ENCODE results near the gene TAX1BP3.
A peak's percentile ranks its signal among the peaks of the same experiment; 100 is the strongest.

TAX1BP3 gene

DNA sequence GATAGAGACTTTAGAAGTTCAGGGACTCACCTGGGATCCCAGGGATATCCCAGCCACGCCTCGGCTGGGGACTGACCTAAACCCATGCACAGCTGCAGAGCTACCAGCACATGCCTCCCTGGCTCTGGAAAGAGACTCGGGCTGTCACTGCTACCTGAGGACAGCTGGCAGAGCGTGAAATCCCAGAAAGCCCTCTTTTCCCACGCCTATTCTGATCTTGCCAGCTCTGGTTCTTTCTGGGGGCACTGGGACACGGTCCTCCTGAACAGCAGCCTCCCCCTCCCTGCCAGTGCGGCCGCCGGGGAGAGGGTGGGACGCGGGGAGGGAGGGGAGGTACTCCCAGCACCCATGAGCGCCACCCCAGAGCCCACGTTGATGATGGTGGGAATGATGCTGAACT is 16.8 kb upstream of the TAX1BP3 start:
- DNase-seq: no peak

DNA sequence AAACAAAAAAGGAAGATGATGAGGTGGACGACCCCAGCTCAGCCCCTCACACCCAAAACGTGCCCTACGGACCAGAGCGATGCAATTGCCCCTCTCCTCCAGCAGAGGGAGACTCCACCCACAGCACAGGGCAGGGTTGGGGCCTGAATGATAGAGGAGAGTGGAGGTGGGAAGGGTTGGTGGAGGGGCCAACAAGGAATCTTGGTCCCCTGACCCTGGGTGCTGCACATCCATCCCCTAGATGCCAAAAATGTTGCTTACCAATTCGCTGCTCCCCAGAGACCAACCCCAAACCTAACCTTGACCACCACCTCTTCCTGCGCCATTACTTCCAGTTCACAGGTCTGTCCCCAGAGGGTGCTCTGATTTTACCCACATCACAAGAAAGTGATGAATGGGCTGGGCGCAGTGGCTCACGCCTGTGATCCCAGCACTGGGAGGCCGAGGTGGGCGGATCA is 14.7 kb upstream of the TAX1BP3 start:
- DNase-seq: peak; percentile 56

DNA sequence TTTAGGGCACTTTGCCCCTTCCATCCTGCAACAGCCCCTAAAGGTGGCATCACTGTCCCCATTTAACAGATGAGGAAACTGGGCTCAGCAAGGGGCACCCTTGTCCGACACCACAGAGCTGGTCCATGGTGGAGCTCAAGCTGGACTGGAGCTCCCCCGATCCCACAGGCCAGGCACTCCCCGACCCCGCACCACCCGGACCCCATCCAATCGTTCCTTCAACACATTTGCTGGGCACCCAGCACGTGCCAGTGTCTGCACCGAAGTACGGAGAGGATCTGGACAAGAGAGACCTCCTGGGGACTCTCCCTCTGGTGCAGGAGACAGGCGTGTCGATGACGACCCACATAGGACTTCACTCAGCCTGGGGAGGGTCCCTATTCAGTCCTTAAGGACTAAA is 13.7 kb upstream of the TAX1BP3 start:
- DNase-seq: no peak

DNA sequence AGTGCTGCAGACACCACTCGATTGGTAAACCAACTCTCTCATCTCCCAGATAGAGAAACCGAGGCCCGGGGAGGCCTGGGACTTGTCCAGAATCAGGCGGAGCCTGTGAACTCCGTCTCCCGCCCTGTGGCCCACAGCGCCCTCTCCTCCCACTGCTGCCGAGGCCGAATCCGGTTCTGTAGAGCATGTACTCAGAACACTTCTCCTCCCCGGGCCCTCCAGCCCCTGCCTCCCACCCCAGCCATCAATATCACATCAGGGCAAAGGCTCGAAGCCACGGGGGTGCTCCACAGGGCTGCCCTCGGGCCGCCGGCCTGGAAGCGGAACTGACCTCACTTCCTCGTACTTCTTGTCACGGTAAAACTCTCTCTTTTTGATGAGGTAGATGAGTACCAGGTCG is 13.2 kb upstream of the TAX1BP3 start:
- DNase-seq: no peak

DNA sequence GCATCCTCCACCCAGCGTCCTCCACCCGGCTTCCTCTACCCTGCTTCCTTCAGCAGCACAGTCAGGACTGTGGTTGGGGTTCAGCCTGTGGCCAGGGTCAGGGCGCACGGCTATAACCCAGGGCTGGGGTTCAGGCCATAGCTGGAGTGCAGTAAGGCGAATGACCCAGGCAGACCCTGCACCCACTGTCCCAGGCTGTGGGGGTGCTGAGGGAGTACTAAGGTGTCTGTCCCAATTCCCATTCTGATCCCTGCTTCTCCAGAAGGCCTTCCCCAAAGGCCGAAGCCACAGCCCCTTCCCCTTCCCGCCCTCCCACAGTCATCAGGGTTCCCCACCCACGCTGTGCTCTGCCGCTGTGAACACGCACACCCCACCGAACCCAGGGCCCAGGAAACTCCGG is 12.7 kb upstream of the TAX1BP3 start:
- DNase-seq: no peak

DNA sequence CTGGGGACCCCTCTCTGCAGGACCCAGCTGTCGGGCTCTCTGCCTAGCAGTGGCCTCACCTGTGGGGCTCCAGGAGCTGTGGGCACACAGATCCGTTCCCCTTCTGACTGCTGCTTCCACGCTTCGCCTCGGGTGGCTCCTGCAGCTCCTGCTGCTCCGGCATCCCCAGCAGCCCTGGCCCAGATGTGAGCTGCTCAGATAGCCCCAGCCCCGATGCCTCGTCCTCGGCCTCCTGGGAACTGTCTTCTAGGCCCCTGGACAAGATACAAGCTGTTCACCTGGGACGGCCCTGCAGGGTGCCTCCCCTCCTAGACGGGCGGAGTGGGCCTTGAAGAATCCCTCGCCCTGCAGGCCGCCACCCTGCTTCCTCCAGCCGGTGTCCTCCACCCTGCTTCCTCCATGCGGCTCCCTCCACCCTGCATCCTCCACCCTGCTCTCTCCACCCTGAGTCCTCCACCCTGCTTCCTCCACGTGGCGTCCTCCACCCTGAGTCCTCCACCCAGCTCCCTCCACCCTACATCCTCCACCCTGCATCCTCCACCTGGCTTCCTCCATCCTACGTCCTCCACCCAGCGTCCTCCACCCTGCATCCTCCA is 11.3 kb upstream of the TAX1BP3 start:
- no peak for DNase-seq

DNA sequence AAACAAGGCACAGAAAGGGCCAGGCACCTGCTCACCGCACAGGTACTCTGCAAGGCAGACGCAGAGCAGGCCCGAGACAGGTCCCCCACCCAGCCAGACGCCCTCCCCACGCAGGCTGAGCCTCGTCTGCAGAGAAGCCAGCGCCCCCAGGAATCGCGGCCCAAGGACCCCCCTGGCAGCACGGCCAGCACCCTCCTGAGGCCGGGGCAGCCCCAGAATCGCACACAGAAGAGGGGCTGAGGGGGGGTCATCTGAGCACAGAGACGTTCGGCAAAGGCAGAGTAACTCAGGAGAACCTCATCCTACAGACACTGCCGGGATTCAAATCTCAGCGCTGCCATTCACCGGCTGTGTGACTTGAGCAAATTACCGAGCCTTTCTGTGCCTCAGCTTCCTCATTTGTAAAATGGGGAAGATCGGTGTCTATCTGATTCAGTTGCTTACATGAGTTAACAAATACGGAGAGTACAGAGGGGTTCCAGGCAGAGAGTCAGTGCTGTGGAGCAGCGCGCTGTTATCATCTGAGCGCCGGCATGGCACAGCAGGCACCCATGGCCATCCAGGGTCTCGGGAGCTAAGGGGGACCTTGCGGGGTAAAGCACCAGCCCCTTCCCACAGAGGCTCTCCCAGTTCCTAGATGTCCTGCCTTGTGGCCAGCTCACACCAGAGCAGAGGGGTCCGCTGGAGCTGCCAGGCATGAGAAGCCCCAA is 10.6 kb upstream of the TAX1BP3 start:
- no peak for DNase-seq

DNA sequence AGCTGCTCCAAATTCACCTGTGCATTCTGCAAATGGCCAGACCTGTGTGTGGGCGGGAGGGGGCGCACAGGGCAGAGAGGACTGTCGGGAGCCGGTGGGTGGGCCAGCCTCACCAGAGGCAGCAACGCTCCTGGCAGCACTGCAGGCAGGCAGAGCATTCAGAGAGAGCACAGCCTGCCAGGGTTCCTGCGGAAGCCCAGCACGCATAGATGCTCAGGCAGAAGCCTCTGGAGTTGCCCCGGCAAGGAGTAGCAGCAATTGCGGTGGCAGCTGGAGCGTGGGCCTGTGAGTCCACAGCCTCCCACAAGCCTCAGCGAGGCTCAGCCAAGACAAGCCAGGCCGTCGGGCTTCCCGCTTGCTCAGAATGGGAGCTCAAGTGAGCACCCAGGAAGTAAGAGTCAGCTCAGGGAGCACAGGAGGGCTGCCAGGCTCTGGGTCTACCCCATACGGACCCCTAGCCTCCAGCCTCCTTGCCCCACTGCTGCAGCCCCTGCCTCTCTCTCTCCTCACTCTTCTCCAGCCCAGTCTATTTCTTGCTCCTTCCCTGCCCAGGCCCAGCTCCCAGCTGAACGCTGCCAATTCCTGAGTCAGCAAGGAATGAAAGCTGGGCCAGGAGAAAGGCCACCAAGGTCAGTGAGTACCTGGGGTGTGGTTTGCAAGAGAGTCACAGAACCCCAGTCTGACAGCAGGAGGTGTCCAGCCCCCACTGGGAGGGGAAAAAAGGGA is 9.9 kb upstream of the TAX1BP3 start:
- no peak for DNase-seq

DNA sequence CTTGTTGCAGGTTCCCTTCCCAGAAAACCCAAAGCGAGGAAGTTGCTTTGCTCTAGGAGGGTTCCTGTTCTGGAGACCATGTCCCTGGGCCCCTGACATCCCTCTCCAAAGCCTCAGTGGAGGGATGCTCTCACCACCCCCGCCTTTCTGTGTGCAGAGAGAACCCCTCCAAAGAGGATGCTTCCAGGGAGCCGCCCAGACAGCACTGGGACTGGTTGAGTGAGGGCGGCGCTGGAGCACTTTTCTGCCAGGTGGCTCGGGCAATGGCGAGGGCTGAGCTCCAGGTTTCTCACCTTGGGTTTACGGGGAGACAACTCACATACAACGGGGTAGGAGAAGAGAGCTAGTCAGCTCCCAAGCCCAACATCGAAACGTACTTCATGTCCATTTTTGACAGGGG is 7.5 kb upstream of the TAX1BP3 start:
- no peak for DNase-seq

DNA sequence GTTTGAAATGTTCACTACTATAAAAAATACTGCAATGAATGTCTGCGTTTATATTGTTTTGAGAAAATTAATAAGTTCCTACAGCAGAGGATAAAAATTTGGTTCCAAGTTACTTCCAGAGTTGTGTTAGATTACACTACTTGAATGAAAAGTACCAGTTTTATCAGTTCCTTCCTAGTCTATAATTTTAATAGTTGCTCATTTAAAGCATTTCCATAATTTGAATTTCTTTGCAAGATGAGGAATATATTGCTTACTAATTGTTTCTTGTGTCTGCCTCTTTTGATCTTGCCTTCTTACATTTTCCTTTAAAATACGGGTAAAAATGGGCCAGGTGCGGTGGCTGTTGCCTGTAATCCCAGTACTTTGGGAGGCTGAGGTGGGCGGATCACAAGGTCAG is 4.2 kb upstream of the TAX1BP3 start:
- DNase-seq: no peak

DNA sequence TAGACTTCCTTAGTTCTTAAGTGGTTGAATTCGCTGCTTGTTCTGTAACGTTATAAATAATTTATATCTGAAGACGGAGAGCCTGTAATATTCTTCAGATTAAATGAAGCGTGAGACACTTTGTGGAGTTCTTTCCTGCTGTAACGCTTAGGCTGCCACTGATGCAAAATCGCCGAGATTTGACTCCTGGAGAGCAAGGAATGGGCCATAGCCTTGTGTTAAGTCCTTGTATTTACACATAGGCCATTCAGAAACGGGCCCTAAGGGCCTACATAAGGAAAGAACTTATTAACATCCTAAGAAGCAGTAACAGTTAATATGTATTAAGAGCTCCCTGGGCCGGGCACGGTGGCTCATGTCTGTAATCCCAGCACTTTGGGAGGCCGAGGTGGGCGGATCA is 1.2 kb upstream of the TAX1BP3 start:
- DNase-seq: no peak

DNA sequence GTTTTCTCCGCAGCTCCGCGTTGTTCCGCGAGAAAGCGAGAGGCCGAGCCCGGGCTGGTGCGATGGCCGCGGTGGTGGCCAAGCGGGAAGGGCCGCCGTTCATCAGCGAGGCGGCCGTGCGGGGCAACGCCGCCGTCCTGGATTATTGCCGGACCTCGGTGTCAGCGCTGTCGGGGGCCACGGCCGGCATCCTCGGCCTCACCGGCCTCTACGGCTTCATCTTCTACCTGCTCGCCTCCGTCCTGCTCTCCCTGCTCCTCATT is 638 bp upstream of the TAX1BP3 start:
- no peak for DNase-seq

DNA sequence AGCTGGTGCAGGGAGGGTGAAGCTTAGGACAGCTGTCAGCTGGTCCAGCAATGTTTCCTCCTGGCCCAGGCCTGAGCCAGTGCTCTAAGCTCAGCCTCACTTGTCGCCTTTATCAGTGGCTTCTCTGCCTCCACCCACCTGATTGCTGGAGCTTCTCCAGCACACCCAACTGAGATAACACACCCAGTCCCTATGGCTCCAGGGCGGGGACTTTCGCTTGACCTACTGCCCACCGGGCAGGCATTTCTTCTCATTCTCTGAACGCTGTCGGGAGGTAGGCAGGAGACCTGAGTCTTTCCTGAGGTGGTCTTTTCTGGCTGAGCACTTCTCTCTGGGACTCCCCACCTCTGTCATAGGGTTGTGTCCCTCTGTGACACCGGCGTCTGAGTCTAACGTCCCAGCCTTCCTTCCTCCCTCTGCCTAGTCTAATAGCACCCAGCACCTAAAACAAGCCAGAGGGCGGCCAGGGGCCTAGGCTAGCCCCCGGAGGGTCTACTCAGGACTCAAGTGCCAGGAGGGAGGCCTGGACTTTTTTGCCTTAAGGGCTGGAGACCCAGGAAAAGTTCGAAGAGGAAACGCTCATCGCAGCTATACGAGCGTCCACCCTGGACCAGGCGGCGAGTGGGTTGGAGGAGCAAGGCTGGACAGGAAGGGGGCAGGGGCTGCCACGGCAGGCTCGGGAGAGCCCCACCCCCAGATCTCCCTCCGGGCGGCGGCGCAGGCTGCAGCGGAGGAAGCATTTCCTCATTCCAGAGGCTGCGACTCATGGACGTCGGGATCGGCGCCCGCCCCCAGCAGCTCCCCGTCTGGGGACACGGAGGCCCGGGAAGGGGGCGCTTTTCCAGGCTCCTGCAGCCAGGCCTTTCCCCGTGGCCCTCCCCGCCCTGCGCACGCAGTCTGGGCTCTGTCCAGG is 756 bp downstream of the TAX1BP3 start:
- DNase-seq: peak; percentile 14

DNA sequence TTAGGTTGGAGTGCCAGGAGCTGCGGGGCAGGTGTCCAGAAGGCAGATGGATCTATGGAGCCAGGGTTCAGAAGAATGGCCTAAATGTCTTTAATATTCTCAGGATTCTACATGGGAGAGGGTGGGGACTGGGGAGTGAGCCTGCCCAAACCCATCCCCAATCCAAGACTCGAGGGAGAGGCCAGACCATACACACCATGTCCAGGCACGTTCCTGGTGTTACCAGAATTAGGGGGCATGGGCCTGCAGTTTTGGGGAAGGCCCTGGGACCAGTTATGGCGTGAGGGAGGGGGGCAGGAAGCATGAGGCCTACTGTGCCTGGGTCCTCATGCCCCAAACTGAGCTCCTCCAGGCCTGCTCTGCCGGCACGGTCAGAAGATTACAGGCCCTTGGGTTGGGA is 1.9 kb downstream of the TAX1BP3 start:
- no peak for DNase-seq

DNA sequence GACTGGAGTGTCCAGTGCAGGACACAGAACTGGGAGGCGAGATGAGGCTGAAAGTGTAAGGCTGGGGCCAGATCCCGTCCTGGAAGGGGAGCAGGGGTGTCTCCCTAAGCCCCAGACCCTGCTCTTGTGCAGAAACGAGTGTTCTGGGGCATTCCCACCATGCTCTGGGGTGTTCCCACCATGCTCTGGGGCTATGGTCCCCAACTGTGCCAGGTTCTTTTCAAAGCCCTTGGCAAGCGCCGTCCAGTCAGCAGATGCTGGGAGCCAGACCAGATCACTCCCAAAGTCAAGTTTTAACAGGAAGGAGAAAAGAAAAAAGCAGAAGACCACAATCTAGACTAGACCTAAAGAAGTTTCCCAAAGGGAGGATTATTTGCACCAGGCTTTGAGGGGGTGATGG is 2.5 kb downstream of the TAX1BP3 start:
- DNase-seq: no peak

DNA sequence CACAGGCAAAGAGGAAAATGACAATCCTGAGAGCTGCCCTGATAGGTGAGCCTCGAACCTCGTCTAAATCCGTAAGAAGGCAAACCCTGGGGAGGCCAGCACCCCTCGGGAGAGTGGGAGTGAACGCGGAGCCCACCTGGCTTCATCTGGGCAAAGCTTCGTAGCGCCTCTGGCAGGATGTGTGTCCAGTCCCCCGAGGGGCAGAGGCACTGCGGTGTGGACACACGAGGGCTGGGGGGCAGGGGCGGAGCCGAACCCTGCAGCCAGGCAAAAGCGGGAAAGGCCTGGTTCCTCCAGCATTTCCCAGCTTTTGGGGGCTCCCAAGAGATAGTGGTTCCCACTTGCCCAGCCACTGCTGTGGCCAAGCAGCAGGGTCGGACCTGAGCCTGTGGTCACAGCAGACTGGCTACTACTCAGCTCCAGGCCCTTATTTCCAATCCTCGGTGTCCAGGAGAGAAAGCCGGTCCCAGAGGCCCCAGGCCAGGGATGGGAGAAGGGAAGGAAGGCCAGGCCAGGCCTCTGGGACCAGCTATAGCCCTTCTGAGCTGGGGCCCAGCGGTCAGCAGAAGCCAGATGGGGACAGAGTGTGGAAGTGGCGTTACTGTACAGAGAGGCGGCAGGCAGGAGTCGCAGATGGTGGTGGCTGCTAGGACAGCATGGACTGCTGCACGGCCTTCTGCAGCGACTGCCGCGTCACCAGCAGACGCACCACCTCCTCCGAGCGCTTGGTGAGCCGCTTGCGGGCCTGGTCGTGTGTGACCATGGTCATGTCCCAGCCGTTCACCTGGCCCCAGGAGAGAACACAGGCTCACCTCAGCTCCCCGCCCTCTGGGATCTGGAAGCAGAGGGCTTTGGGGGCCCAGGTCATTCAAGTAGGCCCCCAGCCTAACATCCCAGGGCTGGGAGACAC is 5.0 kb downstream of the TAX1BP3 start:
- no peak for DNase-seq

DNA sequence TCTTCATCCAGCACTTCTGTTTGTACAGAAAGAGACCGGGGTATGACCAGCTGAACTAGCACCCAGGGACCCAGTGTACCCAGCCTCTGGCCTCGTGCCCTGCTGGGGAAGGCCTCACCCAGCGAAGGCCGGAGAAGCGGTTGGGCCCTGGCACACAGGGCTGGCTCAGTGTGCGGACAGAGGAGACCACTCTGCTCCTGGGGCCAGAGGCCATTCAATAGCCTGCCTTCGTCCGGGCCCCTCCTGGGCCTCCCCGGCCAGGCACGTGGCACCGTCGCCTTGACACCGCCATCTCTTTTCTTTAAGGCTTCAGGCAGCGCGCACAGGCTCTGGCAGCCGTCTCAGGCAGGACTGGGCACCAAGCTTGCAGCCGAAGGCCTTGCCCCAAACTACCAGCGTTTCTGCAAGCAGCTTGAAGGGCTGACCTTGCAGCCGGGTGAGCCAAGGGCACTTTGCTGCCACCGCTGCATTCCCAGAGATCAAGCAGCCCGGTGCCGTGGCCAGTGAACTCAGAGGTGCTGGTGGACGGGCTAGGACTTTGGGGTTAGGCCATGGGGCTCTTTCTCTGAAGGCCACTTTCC is 8.0 kb downstream of the TAX1BP3 start:
- no peak for DNase-seq

DNA sequence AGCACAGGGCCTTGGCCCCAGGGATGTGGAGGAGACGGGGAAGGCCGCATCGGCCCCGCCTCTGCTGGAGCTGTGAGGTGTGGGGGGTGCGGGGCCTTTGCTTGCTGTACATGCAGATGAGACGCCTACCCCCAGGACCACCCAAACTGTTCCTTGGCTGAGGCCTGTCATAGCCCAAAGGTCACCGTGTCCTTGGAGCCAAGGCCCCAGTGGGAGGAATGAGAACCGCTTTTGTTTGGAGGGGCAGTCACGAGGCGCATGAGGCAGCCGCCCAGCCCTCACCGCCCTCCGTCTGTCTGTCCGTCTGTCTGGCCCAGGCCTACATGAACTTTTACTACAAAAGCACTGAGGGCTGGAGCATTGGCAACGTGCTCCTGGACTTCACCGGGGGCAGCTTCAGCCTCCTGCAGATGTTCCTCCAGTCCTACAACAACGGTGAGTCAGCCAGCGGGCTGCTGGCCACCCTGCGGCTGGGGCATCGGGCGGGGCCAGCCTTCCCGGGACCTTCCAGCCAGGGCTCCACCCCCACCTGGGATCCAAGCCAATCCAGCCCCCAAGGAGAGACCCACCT is 8.8 kb downstream of the TAX1BP3 start:
- no peak for DNase-seq

DNA sequence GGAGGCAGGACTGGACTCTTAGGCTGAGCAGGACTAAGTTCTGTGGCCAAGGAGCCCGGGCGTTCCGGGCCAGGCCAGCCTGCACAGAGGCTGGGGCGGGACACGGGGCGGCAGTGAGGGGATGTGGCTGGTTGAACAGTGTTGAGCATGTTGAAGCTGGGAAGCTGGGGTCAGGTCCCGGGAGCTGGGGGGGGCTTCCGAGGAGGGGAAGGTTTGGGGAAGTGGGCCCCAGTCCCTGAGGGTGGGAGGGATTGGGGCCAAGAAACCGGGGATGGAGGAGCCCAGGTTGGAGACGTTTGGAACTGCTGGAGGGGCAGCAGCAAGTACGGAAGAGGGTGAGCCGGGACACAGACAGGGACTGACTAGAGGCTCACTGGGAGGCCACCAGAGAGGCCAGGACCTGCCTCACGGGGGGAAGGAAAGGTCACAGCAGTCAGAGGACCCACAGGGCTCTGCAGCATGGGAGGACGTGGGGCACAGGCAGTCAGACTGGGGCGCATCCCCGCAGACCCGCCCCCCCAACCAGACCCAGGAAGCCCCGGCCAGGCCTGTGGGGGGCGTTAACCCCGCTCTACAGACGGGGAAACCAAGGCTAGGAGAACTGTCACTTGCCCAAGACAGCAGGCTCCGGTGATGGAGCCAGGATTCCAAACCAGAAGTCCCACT is 9.5 kb downstream of the TAX1BP3 start:
- DNase-seq: no peak

DNA sequence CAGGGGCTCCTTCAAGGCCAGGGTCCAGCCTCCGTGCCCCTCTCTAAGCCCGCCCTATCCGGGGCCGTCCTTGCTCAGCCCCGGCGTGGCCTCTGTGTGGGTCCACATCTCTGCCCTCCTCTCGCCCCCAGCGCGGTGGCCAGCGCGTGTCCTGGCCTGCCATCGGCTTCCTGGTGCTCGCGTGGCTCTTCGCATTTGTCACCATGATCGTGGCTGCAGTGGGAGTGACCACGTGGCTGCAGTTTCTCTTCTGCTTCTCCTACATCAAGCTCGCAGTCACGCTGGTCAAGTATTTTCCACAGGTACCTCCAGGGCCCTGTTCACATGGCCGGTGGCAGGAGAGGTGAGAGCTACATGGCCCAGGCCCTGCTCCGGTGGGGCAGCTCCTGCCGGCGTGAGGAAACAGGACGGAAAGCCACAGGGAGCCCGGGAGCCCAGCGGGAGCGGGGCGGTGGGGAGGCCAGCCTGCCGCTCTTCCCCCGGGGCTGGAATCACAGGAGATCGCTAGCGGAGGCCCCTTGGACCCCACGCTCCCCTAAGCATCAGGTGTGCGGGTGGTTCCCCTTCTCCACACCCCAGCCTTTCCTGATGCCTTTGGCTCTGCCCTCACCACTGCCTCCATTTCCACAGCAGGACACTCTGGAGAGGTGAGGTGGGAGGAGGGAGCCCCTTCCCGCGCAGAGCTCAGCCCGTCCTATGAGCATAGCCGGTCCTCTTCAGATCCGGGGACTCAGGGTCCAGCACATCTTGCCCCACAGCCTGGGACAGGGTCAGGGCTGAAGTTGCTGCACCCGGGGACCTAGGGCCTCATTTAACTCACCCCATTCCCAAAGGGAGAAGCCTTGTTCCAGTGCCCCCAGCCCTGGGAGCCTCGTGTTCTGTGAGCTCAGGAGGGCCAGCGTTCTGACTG is 10.2 kb downstream of the TAX1BP3 start:
- DNase-seq: no peak
